Keratinocyte (primary cell): Measurements from ENCODE around the gene ANKRD13A.
"Not testable (repeated sequence)": the region's sequence is repeated elsewhere in the genome, so short reads cannot be mapped to it uniquely, and the experiment has no call there.

Experiments used
- EZH2 ChIP-seq: IDR thresholded peaks from one replicate; pipeline ENCODE4 v1.6.1; 2012; ENCODE audit warnings: inconsistent platforms, mild to moderate bottlenecking, low read length, moderate library complexity
- TF ChIP-seq, protein P1 (sequence below), 3 experiments: IDR thresholded peaks in 1 of 3; conservative IDR thresholded peaks in 1 of 3; optimal IDR thresholded peaks in 1 of 3; 2 replicates in 2 of 3; 3 replicates in 1 of 3; pipeline versions ENCODE3 to v1.5.1; 2011; ENCODE audit warnings: low read length in 3 of 3, mild to moderate bottlenecking in 3 of 3, moderate library complexity in 2 of 3, control low read depth in 1 of 3, inconsistent platforms in 1 of 3; ENCODE audit not compliant: insufficient read depth in 2 of 3; ENCODE audit errors: extremely low read depth in 1 of 3

DNA sequence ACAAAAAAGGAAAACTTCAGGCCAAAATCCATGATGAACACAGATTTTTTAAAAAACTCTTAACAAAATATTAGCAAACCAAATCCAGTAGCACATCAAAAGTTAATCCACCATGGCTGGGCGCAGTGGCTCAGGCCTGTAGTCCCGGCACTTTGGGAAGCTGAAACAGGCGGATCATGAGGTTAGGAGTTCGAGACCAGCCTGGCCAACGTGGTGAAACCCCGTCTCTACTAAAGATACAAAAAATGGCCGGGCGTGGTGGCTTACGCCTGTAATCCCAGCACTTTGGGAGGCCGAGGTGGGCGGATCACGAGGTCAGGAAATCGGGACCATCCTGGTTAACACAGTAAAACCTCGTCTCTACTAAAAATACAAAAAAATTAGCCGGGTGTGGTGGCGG lies 13.0 kb upstream of the ANKRD13A start:
- TF ChIP-seq, protein P1, sequence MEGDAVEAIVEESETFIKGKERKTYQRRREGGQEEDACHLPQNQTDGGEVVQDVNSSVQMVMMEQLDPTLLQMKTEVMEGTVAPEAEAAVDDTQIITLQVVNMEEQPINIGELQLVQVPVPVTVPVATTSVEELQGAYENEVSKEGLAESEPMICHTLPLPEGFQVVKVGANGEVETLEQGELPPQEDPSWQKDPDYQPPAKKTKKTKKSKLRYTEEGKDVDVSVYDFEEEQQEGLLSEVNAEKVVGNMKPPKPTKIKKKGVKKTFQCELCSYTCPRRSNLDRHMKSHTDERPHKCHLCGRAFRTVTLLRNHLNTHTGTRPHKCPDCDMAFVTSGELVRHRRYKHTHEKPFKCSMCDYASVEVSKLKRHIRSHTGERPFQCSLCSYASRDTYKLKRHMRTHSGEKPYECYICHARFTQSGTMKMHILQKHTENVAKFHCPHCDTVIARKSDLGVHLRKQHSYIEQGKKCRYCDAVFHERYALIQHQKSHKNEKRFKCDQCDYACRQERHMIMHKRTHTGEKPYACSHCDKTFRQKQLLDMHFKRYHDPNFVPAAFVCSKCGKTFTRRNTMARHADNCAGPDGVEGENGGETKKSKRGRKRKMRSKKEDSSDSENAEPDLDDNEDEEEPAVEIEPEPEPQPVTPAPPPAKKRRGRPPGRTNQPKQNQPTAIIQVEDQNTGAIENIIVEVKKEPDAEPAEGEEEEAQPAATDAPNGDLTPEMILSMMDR (optimal IDR thresholded peaks at IDR 0.05 in 1 of 3, IDR thresholded peaks at IDR 0.05 in 1 of 3, conservative IDR thresholded peaks at IDR 0.05 in 1 of 3; ENCODE audit: extremely low read depth in 1 of 3, insufficient read depth in 2 of 3, low read length in 3 of 3) = not testable (repeated sequence)
- not testable (repeated sequence) for TF ChIP-seq EZH2
